Sigmoid colon (tissue), 4 donors: ENCODE measurements around the gene SAFB.

ENCODE experiments used
- POLR2AphosphoS5 ChIP-seq, 4 donors: sonication (generic); formaldehyde crosslinking; IDR thresholded peaks; one replicate each; pipeline ENCODE4 v1.6.1; 2017; ENCODE audit warnings: antibody characterized with exemption in 4 of 4
- TF ChIP-seq, protein P1 (sequence below), 4 experiments: fragments of 450-650 bp in 3 of 4; fragments of 200-600 bp in 1 of 4; IDR thresholded peaks; one replicate each; pipeline ENCODE4 v1.5.1; 2016 to 2019; ENCODE audit warnings: antibody characterized with exemption in 4 of 4, mild to moderate bottlenecking in 3 of 4, moderate library complexity in 2 of 4

DNA sequence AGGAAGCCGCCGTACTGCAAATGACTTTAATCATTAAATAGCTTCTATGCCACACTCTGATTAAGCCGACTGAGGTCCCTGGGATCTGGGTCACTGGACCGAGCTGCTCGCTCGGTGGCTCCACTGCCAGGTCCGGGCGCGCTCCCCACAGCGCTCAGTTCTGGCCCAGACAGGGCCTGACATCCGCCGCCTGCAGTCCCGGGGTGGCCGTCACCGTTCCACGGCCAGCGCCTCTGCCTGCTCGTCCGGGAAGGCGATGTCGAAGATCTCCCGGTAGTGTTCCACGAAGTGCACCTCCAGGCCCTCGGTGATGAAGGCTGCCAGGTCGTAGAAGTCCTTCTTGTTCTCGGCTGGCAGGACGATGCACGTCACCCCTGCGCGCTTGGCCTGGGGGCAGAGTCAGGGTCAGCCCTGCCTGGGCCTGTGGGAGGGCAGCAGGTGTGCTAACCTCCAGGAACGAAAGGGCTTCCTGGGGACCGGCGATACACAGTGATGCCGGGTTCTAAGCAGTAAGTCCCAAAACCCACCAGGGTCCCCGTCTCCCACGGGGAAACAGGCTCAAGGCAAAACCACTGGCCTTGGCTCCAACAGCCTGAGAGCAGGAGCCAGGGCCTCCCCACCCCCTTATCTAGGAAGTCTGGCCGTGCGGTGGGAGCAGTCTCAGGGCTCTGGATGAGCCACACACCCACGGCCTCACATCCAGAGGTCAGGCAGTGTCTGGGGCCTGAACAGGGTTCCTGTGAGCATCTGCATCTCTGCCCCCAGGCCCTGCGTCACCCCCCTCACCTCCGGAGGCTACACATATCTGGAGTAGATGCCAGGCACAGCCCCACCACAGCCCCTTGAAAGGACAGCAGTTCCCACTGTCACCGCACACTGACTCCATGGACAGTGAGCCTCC is 69.2 kb downstream of the SAFB start:
- TF ChIP-seq, protein P1, sequence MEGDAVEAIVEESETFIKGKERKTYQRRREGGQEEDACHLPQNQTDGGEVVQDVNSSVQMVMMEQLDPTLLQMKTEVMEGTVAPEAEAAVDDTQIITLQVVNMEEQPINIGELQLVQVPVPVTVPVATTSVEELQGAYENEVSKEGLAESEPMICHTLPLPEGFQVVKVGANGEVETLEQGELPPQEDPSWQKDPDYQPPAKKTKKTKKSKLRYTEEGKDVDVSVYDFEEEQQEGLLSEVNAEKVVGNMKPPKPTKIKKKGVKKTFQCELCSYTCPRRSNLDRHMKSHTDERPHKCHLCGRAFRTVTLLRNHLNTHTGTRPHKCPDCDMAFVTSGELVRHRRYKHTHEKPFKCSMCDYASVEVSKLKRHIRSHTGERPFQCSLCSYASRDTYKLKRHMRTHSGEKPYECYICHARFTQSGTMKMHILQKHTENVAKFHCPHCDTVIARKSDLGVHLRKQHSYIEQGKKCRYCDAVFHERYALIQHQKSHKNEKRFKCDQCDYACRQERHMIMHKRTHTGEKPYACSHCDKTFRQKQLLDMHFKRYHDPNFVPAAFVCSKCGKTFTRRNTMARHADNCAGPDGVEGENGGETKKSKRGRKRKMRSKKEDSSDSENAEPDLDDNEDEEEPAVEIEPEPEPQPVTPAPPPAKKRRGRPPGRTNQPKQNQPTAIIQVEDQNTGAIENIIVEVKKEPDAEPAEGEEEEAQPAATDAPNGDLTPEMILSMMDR (IDR thresholded peaks at IDR 0.05), result no peak
- TF ChIP-seq POLR2AphosphoS5 (IDR thresholded peaks at IDR 0.05), result no peak
